HG03280 (cell line): Measurements from ENCODE around the gene PTK6.
"Not testable (repeated sequence)": the region's sequence is repeated elsewhere in the genome, so short reads cannot be mapped to it uniquely, and the experiment has no call there.

Source experiments
- ATAC-seq: cut with Tn5 transposase; IDR thresholded peaks from one replicate; pipeline ENCODE4 v1.9.1; 2021; ENCODE audit warnings: mild to moderate bottlenecking, moderate library complexity; ENCODE audit not compliant: unreplicated experiment

PTK6 gene

GRCh38 chr20:63559485-63560332 is 22.5 kb upstream of the PTK6 start:
- not testable (repeated sequence) for ATAC-seq

DNA sequence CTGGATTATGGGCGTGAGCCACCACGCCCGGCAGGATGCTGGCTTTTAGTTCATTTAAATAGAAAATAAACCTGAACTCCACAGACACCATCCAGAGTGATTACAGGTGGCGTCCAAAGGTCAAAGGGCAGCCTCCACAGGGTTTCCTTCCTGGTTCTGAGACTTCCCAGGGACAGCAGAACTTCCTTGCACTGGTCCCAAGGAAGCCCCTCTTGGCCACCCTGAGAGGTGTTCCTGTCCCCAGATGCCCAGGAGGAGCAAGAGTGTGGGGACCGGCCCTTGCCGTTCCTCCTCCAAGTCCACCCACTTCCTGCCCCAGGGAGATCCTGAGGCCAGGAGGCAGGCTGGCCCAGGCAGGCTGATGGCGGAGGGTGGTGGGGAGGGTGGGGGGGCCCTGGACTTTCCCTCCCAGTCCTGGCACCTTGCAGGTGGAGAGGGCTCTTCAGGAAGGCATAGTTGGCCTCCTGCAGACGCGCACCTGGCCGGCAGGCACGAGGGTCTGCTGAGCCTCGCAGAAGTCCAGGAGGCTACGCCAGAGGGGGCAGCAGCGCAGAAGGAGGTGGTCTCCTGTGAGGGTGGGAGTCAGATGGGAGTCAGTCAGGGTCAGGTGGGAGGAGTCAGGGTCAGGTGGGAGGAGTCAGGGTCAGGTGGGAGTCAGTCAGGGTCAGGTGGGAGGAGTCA is 21.8 kb upstream of the PTK6 start:
- no peak for ATAC-seq

- ATAC-seq, result no peak
Observed at GRCh38 chr20:63557481-63557891, 20.3 kb upstream of the PTK6 start.

DNA sequence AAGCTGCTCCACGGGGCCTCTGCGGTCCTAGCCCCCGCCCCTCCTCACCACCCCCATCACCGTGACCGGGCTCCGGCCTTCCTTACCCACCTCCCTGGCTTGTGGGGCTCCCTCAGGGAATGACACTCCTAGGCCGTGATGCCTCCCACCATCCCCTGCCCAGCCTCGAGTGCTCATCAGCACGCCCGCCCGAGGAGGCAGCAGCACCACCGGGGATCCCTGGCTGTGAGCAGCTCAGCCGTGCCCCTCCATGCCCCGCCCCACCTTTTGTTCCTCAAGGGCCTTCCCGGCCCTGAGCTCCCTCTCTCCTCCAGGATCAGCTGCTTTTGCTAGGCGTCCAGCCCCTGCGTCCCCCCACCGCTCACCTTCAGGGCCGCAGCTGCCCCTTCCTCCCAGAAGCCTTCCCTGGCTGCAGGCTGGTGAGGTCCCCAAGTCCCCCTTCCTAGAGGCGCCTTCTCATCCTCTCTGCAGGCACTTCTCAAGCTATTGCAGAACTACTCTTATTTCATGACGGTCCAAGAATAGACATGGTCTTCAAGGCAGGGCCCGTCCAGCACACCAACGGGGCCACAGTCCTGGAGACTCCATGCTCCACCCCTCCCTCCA is 19.8 kb upstream of the PTK6 start:
- ATAC-seq, result no peak

DNA sequence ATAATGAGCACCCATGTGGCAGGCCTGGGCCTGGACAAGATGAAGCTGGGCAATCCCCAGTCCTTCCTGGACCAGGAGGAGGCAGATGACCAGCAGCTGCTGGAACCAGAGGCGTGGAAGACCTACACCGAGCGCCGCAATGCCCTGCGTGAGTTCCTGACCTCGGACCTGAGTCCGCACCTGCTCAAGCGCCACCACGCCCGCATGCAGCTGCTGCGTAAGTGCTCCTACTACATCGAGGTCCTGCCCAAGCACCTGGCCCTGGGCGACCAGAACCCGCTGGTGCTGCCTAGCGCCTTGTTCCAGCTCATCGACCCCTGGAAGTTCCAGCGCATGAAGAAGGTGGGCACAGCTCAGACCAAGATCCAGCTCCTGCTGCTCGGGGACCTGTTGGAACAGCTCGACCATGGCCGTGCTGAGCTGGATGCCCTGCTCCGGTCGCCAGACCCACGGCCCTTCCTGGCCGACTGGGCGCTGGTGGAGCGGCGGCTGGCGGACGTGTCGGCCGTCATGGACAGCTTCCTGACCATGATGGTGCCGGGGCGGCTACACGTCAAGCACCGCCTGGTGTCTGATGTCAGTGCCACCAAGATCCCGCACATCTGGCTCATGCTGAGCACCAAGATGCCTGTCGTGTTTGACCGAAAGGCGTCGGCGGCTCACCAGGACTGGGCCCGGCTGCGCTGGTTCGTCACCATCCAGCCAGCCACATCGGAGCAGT is 18.6 kb upstream of the PTK6 start:
- ATAC-seq, result no peak

- no peak for ATAC-seq
Observed at GRCh38 chr20:63554361-63555278, 17.4 kb upstream of the PTK6 start.

- ATAC-seq, result peak; percentile 19
Observed at GRCh38 chr20:63553933-63554290, 16.7 kb upstream of the PTK6 start, which contains the start of gene FNDC11. TSS of gene FNDC11 (plus strand) at chr20:63554159. CDS start at chr20:63555664, 1,505 bp downstream.

GRCh38 chr20:63553251-63553932 is 16.2 kb upstream of the PTK6 start:
- peak; percentile 64 for ATAC-seq

- ATAC-seq, result peak; percentile 7
Observed at GRCh38 chr20:63552481-63553249, 15.5 kb upstream of the PTK6 start.

- no peak for ATAC-seq
Observed at GRCh38 chr20:63551068-63551467, 13.9 kb upstream of the PTK6 start.

GRCh38 chr20:63549679-63550282 is 12.6 kb upstream of the PTK6 start:
- no peak for ATAC-seq

DNA sequence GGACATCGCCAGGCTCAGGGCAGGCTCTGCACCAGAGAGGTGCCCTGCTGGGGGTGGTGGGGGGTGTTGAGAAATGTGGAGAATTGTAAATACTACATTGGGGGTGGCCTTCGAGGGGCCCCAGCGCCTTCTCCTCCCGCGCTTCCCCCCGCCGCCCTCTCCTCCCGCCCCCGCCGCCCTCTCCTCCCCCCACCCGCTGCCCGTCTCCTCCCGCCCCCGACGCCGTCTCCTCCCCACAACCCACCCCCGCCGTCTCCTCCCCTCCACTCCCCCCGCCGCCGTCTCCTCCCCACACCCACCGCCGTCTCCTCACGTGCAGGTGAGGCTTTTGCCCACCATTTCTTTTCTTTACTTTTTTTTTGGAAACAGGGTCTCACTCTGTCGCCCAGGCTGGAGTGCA is 11.8 kb upstream of the PTK6 start:
- ATAC-seq, result no peak

DNA sequence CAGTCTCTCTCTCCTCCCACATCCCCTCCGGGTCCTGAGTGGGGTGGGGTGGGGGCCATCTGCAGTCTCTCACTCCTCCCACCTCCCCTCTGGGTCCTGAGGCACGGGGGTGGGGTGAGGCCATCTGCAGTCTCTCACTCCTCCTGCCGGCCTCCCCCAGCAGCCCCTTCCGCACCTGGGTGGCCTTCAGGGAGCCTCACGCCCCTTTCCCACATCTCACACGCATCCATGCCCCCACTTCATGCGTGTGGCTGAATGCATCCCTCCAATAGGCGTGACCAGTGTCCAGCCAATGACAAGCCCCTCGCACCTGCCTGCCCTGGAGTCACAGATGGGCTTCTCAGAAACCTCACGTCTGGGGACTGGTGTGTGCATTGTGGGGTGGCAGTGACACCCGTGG is 11.4 kb upstream of the PTK6 start:
- ATAC-seq, result no peak

DNA sequence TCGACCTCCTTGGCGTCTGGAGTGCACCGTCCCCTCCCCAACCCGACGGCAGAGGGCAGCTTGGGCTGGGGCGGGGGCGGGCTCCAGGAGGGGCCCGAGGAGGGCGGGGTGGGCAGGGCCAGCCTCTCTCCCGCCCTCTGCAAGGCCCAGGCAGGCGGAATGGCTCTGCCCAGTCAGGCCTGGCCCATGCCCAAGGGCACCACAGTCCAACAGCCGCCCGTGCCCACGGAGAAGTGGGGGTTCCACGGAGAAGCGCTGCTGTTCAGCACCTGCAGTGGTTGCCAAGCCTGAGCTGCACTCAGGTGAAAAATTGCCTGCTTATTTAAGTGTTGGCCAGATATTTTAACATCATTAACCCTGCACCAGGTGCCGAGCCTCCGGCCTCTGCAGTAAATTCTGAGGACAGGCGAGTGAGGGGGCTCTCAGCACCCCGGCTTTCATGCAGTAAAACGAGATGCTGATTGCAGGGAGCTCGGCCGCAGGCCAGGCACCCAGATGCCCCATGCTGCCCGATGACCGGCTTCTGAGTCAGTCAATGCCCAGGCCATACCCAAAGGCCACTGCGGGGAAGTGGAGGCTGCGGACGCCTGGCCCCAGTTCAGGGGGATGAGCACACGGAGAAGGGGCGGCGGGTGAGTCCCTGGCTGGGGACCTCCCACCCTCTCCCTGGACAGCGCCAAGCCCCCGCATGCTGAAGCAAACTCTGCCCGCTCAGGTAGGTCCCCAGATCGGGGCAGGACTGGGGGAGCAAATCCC is 10.7 kb upstream of the PTK6 start, which contains the start of gene SRMS:
TSS of gene SRMS (minus strand) at position 25 of the 756 bp plus-strand sequence. CDS start 286 bp downstream, outside the sequence.
- ATAC-seq, result no peak

DNA sequence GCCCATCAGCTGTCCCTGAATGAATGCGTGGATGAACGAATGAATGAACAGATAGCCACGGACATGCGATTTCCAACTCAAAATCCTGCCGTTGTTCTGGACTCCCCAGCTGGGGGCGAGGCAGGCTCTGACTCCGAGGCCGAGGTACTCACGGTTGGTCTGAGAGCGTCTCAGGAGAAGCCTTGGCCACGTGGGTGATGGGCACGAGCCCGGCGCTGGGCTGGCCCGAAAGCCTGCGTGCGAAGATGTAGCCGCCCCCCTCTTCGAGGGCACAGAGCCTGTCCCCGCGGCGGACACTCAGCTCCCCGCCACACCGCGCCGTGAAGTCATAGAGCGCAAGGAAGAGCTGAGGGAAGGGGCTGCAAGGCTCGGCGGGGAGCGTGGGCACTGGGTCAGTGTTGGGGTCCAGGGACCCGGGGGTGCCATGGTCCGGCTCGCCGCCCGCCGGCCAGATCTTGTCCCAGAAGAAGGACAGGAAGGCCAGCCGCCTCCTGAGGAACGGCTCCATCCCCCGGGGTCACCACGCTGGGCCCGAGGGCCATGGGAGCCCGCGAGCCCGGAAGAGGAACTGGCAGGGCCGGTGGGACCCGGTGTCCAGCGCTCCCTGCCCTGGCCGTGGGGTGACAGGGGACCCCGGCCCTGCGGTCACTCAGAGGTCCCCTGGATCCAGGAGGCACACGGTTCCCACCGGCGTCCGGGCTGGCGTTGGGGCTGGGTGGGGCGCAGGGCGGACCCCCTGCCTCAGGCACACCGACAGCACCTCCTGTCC is 10.0 kb upstream of the PTK6 start:
- no peak for ATAC-seq

GRCh38 chr20:63546256-63546955 is 9.2 kb upstream of the PTK6 start:
- no peak for ATAC-seq
